ENCODE results near the gene GALNT12.
A peak's percentile ranks its signal among the peaks of the same experiment; 100 is the strongest.

The GALNT12 gene

DNA sequence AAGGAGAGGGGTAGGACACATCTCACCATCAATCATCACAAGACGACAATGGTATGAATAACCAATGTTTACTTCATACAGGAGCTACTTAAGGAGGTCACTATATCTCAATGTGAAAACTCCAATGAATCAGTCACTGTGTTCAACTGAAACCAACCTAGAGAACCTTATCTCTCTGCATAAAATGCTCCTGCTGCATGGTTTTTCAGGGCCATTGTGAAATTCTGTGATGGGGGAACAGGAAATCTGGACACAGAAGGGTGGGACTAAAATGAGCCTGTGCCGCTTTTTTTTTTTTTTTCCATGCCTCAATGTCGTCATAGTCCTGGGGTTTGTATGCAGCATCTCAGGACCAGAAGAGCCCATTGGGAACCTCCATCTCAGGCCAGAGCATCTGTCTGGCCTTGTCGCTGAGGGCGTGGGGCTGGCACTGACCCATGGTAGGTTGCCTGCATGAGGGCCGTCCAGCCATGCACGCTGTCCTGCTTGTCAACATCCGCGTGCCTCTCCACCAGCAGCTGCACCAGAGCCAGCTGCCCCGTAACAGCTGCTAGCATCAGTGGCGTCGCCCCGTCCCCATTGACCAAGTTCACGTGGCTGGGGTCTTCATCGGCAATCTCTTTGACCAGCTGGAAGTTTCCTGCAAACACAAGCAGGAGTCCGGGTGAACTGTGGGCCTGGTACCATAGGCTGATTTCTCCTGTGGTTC lies 23.8 kb upstream of the GALNT12 start:
- no peak for DNase-seq

DNA sequence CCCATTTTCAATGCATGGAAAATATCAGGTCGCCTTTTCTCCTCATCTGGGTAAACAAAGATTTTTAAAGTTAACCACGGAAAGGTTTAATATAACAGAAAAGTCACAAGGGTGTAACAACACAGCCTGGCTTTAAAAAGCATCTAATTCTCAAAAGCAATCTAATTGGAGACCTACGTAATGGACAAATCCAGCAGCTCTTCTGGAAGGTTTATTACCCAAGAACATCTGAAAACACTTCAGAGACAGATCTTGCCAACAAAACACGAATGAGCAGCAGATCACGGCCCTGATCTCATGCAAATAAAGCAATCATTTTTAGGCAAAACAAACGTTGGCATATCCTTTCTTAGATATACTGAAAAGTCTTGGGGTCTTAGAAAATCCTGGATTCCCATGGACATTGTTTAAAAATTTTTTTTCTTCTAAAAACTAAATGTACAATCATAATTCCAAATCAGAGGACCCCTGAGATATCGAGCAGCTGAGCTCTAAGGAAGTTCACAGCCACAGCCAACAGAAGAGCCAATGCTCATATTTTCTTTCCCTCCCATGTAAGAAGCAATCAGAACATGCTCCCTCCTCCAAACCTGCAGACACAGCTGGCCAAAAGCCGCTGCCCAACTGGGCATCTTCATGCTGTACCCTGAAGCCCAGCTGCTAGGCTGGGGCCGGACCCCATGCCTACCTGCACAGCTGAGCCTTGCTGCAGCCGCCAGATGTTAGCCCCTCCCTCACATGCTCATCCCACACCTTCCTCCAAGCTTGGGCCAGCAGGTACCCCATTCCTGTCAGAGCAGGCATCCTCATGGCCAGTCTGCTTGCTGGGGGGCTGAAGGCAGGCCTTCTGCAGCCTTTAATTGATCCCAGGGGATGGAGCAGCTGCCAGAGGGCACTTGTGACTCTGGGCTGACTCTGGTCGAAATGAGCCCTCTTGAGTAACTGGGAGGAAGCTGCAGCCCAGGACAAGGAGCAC lies 22.4 kb upstream of the GALNT12 start:
- no peak for DNase-seq

DNA sequence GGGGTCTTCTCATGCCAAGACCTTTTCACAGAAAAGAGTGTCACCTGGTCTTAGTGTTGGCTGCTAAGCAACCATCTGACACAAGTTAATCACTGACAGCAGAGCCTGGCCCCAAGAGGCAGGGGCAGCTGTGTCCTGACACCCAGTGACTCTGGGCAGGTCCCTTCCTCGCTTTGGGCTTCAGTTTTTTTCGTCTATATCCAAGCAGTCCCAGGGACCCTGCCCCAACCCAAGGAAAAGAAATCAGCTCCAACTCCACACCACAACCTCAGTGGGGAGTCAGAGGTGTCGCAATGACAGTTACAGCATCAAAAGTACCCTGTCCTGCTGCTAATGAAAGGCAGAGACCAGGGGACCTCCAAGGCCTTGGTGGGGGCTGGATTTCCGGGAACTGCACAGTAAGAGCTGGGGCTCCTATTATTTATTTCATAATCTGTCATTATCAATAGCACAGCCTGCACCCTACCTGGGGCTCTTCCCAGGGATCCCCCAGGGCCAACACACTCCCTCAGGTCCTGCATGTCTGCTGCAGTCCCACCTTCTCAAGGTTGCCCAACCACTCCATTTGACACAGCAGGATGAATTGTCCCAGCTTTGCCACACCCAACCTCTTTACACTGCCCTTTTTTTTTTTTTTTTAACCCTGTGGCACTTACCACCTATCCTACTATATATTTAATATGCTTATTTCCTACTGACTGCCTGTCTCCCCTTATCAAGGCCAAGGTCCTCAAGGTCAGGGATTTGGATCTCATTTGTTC lies 20.5 kb upstream of the GALNT12 start:
- no peak for DNase-seq

DNA sequence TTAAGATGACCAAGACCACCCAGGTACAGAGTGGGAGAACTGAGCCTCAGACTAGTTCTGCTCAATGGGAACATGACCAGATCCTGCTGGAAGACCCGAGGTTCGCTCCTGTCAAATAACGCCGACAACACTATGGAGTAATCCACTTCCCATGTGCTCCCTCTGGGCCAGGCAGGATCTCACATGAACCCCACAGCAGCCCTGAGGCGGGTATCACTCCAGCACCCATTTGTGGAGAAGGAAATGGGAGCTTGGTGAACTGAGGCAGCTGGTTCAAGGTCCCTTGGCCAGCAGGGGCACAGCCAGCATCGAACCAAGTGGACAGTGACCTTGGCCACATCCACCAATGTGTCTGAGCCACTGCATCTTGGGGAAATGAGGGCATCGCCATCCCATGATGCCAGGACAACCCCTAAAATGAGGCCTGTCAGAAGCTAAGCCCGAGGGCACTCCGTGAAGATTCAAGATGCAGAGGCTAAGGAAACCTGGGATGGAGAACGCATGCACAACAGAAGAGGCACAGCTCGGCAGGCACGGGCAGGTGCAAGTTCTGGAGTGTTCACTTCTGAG lies 19.6 kb upstream of the GALNT12 start:
- DNase-seq: no peak

DNA sequence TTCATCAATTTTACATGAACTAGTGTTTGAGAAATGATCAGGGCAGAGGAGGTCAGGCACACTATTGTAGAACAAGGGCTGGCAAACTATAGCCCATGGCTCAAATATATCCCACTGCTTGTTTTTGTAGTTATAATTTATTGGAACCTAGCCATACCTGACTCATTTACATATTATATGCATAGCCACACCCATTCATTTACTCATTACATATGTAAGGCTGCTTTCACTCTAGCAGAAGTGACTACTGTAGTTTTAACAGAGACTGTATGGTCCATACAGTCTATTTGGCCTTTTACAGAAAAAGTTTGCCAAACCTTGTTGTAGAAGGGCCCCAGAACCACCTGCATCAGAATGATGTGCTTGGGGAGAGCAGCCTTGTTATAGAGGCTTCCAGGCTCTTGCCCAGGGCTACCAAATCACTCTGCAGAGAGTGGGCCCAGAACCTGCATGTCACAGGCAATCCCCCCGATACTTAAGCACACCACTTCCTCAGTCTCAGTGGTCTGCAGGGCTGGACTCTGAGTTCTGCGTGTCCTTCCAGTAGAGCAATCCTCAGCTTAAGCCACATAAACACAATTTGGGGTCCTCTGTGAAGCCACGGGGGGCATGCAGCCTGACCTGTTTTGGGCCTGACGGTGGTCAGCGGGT lies 17.9 kb upstream of the GALNT12 start:
- DNase-seq: no peak

DNA sequence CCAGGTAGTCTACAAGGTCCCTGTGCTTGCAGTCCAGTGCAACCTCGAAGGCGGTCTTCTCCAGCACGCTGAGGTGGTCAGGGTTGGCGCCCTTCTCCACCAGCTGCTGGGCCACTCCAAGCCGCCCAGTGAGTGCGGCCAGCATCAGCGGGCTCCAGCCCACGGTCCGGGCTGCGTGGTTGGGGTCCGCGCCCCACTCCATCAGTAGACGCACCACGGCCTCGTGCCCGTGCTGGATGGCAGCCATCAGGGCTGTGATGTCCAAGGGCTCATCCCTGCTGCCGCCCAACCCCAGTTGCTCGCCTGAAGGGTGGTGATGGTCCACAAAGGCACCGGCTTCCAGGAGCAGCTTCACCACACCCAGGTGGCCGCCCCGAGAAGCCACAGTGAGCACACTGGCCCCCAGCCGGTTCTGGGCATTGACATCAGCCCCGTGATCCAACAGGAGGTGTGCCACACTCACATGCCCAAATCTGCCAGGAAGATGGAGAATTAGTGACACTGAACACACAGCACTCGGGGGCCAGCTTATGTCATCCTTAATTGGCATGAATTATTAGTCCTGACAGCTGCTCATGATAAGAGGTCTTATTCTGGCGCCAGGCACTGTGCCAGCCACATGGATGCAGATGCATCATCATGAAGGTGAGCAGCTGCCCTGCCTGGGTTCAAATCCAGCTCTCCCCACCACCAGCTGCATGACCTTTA lies 17.2 kb upstream of the GALNT12 start:
- no peak for DNase-seq

DNA sequence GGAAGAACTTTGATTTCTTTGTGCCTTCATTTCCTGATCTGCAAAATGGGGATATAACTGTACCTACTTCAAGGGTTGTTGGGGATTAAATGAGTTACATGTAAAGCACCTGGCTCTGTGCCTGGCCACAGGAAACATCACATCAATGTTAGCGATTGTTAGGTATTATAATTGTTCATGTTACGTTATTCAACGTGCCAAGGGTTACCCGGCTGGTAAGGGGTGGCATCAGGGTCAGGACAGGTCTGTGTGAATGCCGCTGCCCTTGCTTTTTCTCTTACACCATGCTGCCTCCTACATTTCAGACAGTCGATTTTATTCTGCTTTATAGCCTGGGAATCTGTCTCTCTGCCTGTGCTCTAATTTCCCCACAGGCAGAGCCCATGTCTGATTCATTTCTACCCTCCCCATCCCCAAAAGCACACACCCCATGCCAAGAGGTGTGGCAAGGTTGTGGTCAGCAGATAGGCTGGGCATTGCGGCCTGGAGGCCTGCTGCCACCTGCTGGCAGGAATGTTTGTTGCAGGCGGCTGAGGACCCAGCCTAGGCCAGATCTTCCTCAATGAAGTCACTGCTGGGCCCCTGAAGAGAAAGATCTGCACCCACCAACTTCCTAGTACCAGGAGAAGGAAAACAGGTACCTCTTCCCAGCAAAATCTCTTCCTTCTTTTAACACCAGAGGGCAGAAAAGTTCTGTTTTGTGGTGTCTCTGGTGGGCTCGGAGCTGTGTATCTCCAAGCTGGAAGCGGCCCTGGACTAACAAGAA lies 16.4 kb upstream of the GALNT12 start:
- DNase-seq: peak; percentile 84

DNA sequence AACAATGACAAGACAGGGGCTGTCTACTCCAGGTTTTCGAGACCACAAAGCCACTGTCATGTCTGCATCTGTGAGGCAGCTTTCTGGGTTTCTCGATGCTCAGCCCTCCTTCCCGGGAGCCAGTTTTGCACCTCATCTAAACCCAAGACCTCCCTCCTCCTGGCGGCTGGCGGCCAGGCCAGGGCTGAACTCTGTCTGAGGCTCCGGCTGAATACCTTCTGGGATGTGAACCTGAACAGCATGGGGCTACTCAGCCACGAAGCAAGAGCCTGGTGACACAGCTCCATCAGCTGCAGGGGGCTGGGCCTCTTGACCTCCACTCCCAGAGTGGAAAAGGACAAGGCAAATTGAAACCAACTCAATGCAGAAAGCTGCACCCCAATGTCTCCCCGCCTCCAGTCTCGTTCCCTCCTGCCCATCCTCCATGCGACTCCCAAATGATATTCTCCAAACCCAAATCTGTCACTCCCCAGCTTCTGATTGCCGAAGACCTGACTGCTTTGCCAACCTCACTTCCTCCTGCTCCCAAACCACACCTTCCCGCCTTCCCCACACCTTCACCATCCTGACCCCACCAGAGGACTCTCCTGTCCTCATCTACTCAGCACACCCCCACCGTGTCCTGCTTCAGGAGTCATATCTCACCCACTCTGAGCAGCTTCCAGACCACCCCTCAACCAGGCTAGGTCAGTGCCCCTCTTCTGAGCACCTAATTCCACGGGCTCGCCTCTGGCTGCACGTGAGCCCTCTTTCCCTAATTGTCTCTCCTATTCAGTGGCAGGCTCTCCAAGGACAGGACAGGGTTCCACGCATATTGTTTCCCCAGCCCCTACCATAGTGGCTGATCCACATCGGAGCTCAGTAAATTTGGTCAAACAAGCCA lies 15.6 kb upstream of the GALNT12 start:
- no peak for DNase-seq

DNA sequence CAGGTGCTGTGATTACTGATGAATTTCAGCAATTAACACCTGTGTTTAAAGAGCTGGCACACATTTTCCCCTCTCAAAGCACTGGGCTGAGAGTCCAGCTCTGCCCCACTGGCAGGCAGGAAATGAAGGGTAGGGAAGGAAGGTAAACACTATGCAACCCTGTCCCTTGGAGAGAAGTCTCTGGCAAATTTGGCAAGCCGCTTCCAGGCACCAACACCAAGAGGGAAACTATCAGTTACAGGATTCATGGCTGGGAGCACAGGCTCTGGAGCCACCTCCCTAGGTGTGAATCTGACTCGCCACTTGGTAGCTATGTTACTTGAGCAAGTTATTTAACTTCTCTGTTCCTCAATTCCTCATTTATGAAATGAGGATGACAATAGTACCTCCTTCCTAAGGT lies 14.4 kb upstream of the GALNT12 start:
- DNase-seq: no peak

DNA sequence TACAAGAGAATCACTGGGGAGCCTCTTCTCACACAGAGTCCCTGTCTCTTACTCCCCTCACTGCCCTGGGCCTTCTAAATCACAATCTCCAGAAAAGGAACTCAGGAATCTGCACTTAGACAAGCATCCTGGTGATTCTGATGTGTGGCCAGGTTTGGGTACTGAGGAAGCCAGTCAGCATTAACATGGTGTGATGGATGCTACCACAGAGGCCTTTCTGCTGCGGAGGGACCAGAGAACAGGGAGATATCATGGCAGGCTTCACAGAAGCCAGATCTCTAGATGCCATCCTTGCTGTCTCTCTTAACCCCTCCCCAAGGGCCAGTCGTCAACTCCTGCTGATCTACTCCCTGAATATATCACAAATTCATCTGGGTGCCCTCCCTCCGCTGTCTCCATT lies 12.7 kb upstream of the GALNT12 start:
- no peak for DNase-seq

DNA sequence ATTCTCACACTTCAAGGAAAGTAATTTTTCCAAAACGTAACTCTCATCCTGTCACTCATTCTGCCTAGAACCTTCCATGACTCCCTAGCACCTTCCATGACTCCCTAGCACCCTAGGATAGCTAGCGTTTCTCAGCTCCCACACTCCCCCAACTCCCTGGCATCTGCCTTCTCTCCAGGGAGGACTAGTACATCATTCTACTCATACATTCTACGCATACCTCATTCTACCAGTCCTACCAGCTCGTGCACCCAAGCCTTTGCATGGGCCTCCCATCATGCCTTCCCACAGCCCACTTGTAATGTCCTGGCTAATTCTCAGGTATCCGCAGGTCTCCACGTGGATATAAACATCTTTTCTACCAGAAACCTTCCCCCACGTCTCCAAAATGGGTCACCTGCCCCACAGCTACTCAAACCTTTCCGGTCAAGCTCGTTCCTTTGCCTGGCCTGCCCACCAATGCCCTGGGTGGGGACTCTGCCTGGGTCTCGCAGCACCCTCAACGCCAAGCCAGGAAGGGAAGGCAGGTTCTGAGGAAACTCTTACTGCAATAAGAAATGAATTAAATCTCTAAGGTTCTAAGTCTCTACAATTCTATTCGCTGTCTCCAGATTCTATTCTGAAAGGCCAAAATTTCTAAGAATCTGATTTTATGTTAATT lies 12.0 kb upstream of the GALNT12 start:
- no peak for DNase-seq

DNA sequence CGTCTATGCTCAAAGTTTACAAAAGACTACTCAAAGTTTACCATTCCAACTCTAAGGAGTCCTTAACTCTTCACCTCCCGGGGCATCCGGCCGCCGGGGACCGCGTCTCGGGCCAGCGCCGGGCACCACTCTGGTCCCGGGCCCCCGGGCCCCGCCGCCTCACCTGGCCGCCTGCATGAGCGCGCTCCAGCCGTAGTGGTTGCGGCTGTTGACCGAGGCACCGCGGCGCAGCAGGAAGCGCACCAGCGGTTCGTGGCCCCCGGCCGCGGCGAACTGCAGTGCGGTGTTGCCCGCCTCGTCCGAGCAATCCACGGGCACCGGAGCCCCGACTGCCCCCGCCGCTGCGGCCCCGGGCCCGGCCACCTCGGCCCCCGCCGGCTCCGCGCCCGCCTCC lies 11.5 kb upstream of the GALNT12 start:
- no peak for DNase-seq

DNA sequence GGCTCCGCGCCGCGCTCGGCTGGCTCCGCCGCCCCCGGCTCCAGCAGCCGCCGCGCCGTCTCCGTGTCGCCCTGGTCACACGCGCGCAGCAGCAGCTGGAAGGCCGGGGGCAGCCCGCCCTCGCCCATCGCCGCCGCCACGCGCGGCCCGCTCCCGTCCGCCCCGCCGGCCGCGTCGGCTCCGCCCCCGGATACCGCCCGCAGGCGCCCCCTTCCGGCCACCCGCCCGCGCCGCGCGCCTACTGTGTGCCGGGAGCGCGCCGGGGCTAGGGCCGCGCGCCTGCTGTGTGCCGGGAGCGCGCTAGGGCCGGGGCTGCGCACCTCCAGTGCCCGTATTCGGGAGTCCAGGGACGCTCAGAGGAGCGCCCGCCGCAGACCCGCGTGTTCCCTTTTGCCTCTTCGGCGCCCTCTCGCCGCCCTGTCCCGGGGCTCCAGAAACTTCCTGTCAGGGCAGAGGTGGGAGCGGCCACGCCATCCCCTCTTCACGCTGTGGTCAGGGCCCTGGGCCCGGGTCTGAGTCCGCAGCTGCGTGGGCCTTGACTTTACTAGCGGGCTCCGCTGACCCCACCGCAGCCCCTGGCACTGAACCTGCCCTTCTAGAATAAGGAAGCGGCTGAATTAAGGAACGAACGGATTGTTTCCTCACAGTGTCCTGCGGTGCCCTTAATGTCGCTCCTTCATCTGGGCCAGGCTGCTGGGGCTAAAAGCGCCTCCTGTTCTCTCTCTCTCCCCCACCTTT lies 10.9 kb upstream of the GALNT12 start, which contains the start of gene ANKS6:
Gene ANKS6, minus strand, starts transcription at position 192 of the 738 bp plus-strand sequence. Its CDS starts 64 bp downstream, at position 128.
- peak; percentile 83 for DNase-seq

DNA sequence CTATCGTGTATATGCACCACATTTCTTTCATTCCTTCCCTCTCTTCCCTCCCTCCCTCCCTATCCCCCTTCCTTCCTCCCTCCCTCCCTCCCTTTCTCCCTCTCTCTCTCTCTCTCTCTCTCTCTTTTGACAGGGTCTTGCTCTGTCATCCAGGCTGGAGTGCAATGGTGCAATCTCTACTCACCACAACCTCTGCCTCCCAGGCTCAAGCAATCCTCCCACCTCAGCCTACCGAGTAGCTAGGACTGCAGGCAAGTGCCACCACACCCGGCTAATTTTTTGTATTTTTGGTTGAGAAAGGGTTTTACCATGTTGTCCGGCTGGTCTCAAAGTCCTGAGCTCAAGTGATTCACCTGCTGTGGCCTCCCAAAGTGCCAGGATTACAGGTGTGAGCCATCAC lies 10.0 kb upstream of the GALNT12 start:
- no peak for DNase-seq

DNA sequence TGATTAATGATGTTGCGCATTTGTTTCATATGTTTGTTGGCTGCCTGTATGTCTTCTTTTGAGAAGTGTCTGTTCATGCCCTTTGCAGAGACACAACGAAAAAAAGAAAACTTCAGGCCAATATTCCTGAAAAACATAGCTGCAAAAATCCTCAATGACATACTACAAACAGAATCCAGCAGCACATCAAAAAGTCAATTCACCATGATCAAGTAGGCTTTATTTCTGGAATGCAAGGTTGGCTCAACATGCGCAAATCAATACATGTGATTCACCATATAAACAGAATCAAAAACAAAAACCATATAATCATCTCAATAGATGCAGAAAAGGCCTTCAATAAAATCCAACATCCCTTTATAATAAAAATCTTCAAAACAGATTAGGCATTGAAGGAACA lies 9.2 kb upstream of the GALNT12 start:
- no peak for DNase-seq

DNA sequence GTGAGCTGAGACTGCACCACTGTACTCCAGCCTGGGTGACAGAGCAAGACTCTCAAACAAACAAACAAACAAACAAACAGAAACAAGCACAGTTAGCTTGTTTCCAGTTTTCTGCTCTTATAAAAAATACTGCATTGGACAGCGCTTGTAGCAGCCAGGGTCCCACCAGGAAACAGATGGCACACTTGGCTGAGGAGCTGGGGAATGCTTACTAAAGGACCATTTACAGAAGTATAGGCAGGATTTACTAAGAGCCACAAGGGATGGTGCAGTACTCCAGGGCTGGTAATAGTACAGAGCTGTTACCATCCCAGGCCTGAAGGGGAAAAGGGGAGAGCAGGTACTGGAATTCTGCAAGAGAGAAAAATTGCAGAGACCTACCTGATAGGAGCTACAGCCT lies 5.9 kb upstream of the GALNT12 start:
- DNase-seq: no peak

DNA sequence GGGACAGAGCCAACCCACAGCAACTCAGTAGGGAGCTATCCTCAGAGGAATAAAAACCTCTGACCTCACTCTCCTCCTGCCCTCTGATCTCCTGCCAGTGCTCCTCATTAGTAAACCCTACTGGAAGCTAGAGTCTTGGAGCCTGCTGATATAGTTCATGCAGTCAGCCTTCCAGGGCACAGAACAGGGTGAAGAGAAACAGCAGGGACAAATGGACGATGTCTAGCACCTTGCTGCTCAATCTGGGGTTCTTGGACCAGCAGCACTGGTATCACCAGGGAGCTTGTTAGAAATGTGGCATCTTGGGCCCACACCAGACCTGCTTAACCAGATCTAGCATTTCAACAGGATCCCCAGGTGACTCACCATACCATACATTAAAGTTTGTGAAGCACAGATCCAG lies 5.5 kb upstream of the GALNT12 start:
- DNase-seq: no peak

DNA sequence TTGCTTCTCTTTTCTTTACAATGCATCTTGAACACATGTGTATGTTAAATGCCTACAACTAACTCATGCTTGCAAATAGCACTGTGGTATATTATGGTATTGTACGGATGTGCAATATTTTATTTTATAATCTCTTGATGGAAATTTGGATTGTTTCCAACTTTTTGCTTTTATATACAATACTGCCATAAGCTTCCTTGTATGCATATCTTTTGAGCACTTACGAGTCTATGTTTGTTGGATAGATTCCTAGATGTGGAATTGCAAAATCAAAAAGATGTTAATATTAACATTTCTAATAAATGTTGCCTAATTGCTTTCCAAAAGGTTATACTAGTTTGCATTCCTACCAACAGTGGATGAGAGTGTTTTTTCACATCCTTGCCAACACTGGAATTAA lies 3.4 kb upstream of the GALNT12 start:
- no peak for DNase-seq
